NB4 (cell line): ENCODE data around the gene FAM193B.

ENCODE experiments used
- DNase-seq: peaks from one replicate; pipeline ENCODE4 v3.0.0; 2010; ENCODE audit warnings: low read depth
- H3K4me3 ChIP-seq: one replicate; pipeline ENCODE4 v1.5.1; 2011; ENCODE audit warnings: mild to moderate bottlenecking, low read depth, low read length, moderate library complexity
- CTCF ChIP-seq: IDR thresholded peaks from one replicate; pipeline ENCODE4 v1.5.1; 2012; ENCODE audit warnings: low read depth, low read length
- MAX ChIP-seq: IDR thresholded peaks from 2 replicates; pipeline ENCODE4 v1.6.1; 2011; ENCODE audit warnings: low read depth, low read length
- MYC ChIP-seq: IDR thresholded peaks from 2 replicates; pipeline ENCODE4 v1.6.1; 2011; ENCODE audit warnings: low read depth, low read length
- POLR2A ChIP-seq: IDR thresholded peaks from 2 replicates; pipeline ENCODE4 v1.6.1; 2011; ENCODE audit warnings: mild to moderate bottlenecking; ENCODE audit not compliant: insufficient read length; ENCODE audit errors: extremely low read depth

Gene FAM193B

GRCh38 chr5:177495243-177496060 lies 58.9 kb downstream of the FAM193B start:
- peak overlapping the region; percentile 58 for H3K4me3 ChIP-seq
- no peak for TF ChIP-seq CTCF
- TF ChIP-seq POLR2A, result no peak
- TF ChIP-seq MYC, result no peak
- no peak for TF ChIP-seq MAX
- DNase-seq, result peak; percentile 70

GRCh38 chr5:177494346-177495195 lies 59.8 kb downstream of the FAM193B start:
- H3K4me3 ChIP-seq, result no peak overlapping the region
- TF ChIP-seq MAX (no peak), CTCF (peak; percentile 24), POLR2A (no peak), MYC (peak; percentile 30; the same call in 1 of the 2 replicates)
- DNase-seq, result peak; percentile 95

- TF ChIP-seq CTCF (no peak), POLR2A (no peak), MAX (no peak), MYC (no peak)
- DNase-seq, result no peak
- H3K4me3 ChIP-seq, result no peak overlapping the region
These were observed 60.5 kb downstream of the FAM193B start for GRCh38 chr5:177493795-177494345.

GRCh38 chr5:177492841-177493240 lies 61.5 kb downstream of the FAM193B start:
- no peak for TF ChIP-seq POLR2A
- no peak for TF ChIP-seq CTCF
- TF ChIP-seq MAX, result no peak
- H3K4me3 ChIP-seq, result no peak overlapping the region
- DNase-seq, result no peak

GRCh38 chr5:177491983-177492746 lies 62.2 kb downstream of the FAM193B start:
- DNase-seq, result no peak
- no peak for TF ChIP-seq MAX
- TF ChIP-seq POLR2A, result no peak
- TF ChIP-seq CTCF, result no peak
- no peak for TF ChIP-seq MYC
- no peak overlapping the region for H3K4me3 ChIP-seq
